ENCODE measurements around the gene HOXD9. TPM values are rescaled to one million over a fixed set of nuclear protein-coding genes. Genes with fewer than 3 reads are reported as not detected.
A peak's percentile ranks its signal among the peaks of the same experiment; 100 is the strongest.

Gene HOXD9
- polyA plus RNA-seq, 1 donor (not counting 4 experiments of a cell fraction or from before 2014, with no cell fraction given) = not detected

DNA sequence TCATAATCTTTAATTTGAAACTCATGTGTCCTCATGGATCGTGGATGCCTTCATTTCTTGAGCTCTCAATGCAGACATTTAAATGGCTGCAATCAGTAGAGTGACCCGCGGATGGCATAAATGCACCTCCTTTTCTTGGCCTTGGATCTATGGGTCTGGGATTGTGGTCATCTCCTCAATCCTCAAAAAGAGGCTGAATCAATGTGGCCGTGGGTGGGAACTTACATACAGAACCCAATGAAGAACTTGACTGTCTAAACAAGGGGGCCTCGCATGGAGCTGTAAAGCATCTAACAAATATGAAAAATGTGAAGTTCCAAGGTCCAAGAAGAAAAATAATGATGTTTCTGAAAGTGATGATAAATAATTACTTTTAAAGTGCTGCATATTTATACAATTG lies 27.1 kb upstream of the HOXD9 start:
- no peak for DNase-seq (ENCODE audit: low read depth, low spot score)
- no peak overlapping the region for H3K9ac ChIP-seq (ENCODE audit: control insufficient read depth, extremely low read depth, insufficient read depth, low read length)
- FAIRE-seq = no peak
- no peaks in the 10 kb centered on the region for H3K79me2 ChIP-seq (ENCODE audit: control insufficient read depth, insufficient read depth, low read length)
- H3K27ac ChIP-seq (ENCODE audit: control insufficient read depth, insufficient read depth, low read length) = no peak overlapping the region
- peaks cover 100% of the 10 kb centered on the region for H3K27me3 ChIP-seq (ENCODE audit: control insufficient read depth, extremely low read depth, insufficient read depth, low read length)
- peaks cover 2% of the 10 kb centered on the region for H3K4me1 ChIP-seq (ENCODE audit: control insufficient read depth, extremely low read depth, insufficient read depth, low read length)
- dilution Hi-C loops (cut with MboI; ENCODE audit: extremely low pct_ligation_motif_present, low sequenced_read_pairs) = no loop called here
- H3K4me3 ChIP-seq (ENCODE audit: control insufficient read depth in 2 of 3, extremely low read depth in 1 of 3, insufficient read depth in 2 of 3, low read depth in 1 of 3, low read length in 3 of 3) = no peak overlapping the region
- no peak overlapping the region for H3K4me2 ChIP-seq (ENCODE audit: control insufficient read depth, extremely low read depth, insufficient read depth, low read depth, low read length)
- no peaks in the 10 kb centered on the region for H3K36me3 ChIP-seq (ENCODE audit: control insufficient read depth in 2 of 2, extremely low read depth in 1 of 2, insufficient read depth in 2 of 2, low read length in 2 of 2)
- no peak overlapping the region for H2AFZ ChIP-seq (ENCODE audit: control insufficient read depth, low read length)
- no peak for TF ChIP-seq EZH2 (IDR thresholded peaks at IDR 0.05; ENCODE audit: low read length)
- peaks cover 2% of the 10 kb centered on the region for H3K9me3 ChIP-seq (ENCODE audit: control insufficient read depth, low read depth, low read length)
- H3K9me1 ChIP-seq (ENCODE audit: control insufficient read depth, extremely low read depth, insufficient read depth, low read length) = no peaks in the 10 kb centered on the region
- peaks cover 6% of the 10 kb centered on the region for H4K20me1 ChIP-seq (ENCODE audit: control insufficient read depth, extremely low read depth, insufficient read depth, low read length)

DNA sequence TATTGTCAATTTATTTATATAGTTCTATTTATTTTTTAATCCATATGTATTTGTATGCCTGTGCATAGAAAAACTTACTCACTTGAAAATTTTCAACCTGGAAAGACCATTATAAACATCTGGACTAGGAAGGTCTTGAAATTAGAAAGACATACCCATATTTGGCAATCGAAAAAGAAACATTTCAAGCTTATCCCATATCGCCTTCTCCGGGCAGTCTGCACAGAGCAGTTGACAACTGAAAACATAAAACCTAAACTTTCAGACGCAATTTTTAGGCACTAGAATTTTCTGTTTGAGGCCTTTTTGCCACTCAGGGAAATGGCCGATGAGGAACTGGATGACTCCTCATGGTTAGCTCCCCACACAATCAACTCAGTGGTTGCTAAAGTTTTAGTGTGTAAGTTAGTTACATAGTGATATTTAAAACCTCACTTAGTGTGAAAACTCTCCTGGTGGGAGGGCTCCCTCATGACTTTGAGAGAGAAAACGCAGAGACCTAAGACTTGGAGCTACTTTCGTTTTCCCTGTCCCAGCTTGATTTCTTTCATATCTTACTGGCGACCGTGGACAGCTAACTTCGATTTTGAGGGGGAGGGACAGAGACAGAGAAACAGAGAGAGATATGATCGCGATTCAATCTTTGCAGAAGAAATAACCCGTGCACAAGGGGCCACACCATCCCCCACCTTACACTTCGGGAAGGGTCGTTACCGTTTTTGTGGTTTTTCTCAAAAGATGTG lies 26.1 kb upstream of the HOXD9 start:
- H3K27ac ChIP-seq (ENCODE audit: control insufficient read depth, insufficient read depth, low read length) = no peak overlapping the region
- H3K4me2 ChIP-seq (ENCODE audit: control insufficient read depth, extremely low read depth, insufficient read depth, low read depth, low read length) = peak overlapping the region; percentile 7
- H4K20me1 ChIP-seq (ENCODE audit: control insufficient read depth, extremely low read depth, insufficient read depth, low read length) = peaks cover 3% of the 10 kb centered on the region
- peak; percentile 16 for TF ChIP-seq EZH2 (IDR thresholded peaks at IDR 0.05; ENCODE audit: low read length)
- TF ChIP-seq, protein P1, sequence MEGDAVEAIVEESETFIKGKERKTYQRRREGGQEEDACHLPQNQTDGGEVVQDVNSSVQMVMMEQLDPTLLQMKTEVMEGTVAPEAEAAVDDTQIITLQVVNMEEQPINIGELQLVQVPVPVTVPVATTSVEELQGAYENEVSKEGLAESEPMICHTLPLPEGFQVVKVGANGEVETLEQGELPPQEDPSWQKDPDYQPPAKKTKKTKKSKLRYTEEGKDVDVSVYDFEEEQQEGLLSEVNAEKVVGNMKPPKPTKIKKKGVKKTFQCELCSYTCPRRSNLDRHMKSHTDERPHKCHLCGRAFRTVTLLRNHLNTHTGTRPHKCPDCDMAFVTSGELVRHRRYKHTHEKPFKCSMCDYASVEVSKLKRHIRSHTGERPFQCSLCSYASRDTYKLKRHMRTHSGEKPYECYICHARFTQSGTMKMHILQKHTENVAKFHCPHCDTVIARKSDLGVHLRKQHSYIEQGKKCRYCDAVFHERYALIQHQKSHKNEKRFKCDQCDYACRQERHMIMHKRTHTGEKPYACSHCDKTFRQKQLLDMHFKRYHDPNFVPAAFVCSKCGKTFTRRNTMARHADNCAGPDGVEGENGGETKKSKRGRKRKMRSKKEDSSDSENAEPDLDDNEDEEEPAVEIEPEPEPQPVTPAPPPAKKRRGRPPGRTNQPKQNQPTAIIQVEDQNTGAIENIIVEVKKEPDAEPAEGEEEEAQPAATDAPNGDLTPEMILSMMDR (optimal IDR thresholded peaks at IDR 0.05 in 1 of 3, IDR thresholded peaks at IDR 0.05 in 1 of 3, conservative IDR thresholded peaks at IDR 0.05 in 1 of 3; ENCODE audit: extremely low read depth in 1 of 3, insufficient read depth in 2 of 3, low read length in 3 of 3) = no peak
- DNase-seq (ENCODE audit: low read depth, low spot score) = no peak
- H3K9ac ChIP-seq (ENCODE audit: control insufficient read depth, extremely low read depth, insufficient read depth, low read length) = no peak overlapping the region
- peaks cover 100% of the 10 kb centered on the region for H3K27me3 ChIP-seq (ENCODE audit: control insufficient read depth, extremely low read depth, insufficient read depth, low read length)
- no peak for FAIRE-seq
- H2AFZ ChIP-seq (ENCODE audit: control insufficient read depth, low read length) = no peak overlapping the region
- H3K4me3 ChIP-seq (ENCODE audit: control insufficient read depth in 2 of 3, extremely low read depth in 1 of 3, insufficient read depth in 2 of 3, low read depth in 1 of 3, low read length in 3 of 3) = no peak overlapping the region
- no peaks in the 10 kb centered on the region for H3K79me2 ChIP-seq (ENCODE audit: control insufficient read depth, insufficient read depth, low read length)
- H3K4me1 ChIP-seq (ENCODE audit: control insufficient read depth, extremely low read depth, insufficient read depth, low read length) = peaks cover 2% of the 10 kb centered on the region
- dilution Hi-C loops (cut with MboI; ENCODE audit: extremely low pct_ligation_motif_present, low sequenced_read_pairs) = no loop called here
- H3K9me1 ChIP-seq (ENCODE audit: control insufficient read depth, extremely low read depth, insufficient read depth, low read length) = no peaks in the 10 kb centered on the region
- no peaks in the 10 kb centered on the region for H3K36me3 ChIP-seq (ENCODE audit: control insufficient read depth in 2 of 2, extremely low read depth in 1 of 2, insufficient read depth in 2 of 2, low read length in 2 of 2)
- H3K9me3 ChIP-seq (ENCODE audit: control insufficient read depth, low read depth, low read length) = peaks cover 2% of the 10 kb centered on the region
